MV-4-11 (cell line): ENCODE data around the gene FBXO30.

ENCODE experiments used
- DNase-seq: peaks from one replicate; lab custom pipeline; 2025; lab: John Stamatoyannopoulos, UW

The FBXO30 gene

DNA sequence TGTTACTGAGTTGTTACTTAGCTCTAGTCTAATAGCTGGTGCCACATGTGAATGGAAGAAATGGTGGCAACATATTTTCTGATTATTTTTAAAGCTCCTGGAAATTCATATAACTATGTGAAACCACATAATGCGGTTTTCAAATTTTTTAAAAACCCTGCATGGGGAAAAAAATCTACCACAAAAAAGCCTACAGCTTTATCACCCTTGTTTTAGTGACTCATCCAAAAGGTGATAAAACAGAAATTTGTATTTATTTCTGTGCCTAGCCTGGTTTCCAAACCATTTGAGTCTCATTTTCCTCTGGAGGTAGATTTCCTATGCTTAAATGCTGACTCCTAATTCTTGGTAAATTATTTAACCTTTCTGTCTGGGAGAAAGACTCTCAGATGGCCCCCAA, 5.4 kb upstream of the FBXO30 start:
- no peak for DNase-seq

DNA sequence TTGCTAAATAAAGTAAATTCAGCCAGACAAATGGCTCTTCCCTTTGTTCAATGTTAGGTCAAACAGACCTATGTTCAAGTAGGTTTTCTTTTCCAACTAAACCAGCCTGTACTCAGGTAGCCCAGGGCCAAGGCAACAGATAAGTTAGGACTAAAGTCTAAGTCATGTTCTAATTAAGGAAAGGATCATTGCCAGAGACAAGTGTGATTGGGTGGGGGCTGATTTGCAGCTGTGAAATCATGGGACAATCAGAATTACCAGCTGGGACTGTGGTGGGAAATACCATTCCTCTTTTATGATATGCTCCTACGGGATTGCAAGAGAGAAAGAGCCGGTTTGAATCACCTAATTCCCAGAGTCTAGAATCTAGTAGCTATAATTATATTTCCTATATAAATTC, 4.2 kb upstream of the FBXO30 start:
- no peak for DNase-seq

DNA sequence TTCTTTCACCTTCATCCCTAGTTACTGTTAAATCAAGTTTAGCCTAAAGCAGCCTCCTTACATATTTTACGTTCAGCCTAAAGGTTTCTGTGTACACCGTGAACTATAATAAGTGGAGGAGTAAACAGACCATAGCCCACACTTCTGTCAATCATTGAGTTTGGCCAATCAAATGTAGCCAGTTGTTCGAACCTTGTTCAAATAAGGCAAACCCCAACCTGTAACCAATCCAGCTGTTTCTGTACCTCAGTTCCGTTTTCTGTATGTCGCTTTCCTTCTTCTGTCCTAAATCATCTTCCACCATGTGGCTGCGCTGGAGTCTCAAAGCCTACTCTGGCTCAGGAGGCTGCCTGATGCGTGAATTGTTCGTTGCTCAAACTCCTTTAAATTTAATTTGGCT, 1.8 kb upstream of the FBXO30 start:
- DNase-seq = no peak

- no peak for DNase-seq
Observed at GRCh38 chr6:145815309-145816274, 997 bp upstream of the FBXO30 start.

- peak; percentile 60 for DNase-seq
Observed at GRCh38 chr6:145814035-145814500, 527 bp downstream of the FBXO30 start.

DNA sequence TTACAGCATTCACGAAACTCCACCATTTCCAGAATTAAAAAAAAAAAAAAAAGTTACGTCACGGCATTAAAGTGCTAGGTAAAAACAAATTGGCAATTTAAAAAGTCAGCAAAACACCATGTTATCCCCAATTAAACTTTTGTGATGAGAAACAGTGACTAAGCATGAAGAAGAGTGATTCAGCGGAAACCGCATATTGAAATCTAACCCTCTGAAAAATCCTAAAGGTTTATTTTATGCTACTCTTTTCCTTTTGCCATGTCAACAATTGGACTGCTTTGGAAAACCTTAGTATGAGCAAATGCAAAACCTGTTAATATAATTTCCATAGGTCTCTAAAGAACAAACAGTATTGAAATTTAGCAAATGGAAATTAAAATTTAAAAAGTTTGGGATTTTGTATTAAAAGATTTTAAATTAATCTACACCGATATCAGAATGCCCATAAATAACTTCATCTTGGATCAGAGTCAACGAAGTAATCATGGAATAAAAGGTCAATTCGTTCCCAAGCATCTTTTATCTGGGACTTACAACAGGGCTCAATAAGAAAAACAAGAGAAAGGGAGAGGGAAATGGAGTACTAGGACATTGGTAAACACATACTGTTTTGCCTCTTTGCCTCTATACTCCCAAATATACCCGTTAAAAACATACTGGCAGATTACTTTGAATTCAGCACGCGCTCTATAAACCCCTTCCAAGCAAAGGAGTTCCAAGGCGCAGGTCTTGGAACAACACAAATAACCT, 1.1 kb downstream of the FBXO30 start:
- DNase-seq = peak; percentile 60

- no peak for DNase-seq
Observed at GRCh38 chr6:145811741-145812140, 2.9 kb downstream of the FBXO30 start.

DNA sequence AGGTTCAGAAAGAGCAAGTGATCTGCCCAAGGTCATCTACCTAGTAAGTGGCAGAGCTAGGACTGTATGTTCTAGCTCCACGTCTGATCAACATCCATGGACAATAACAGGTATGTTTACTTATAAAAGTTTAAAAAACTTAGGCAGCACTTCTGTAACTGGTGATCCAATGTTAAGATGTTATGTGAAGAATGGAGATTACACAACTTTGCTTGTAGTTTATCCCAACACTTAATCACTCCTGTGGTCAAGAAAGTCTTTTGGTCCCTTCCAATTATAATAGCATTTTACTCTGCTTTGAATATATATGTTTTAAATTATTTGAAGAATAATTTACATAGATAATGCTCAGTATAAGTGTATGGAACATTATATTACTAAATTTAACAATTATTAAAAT, 4.8 kb downstream of the FBXO30 start:
- no peak for DNase-seq

DNA sequence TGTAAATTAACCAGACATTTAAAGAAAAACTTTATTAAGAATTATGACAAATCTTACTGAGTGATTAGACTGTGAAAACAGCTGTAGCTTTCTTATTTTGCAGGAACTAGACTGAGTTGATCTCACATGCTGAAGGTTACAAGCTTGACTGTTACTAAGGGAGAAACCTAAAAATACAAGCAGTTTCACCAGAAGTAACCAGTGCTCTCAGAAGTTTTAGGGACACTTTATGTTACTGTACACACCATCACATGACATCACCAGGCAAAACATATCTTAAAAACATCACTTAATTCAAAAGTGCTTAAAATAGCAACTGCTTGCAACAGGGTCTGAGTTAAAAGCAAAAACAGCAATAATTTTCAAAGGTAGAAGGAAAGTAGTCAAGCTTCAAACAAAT, 5.4 kb downstream of the FBXO30 start:
- no peak for DNase-seq

DNA sequence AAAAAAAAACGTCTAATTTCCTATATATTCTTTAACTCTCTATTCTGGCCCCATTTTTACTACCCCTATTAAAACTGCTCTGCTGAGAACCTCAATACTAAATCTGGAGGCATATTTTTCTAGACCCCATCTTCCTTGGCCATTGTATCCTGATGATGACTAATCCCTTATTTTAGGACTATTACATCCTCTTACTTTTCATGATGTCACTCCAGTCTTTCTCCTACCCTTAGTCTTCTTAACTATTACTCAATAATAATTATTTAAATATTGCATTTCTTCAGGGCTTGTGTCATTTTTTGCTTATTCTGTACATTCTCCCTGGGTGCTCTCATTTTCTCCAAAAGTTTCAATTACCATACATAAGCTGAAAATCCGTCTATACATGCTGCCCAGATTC, 6.4 kb downstream of the FBXO30 start:
- no peak for DNase-seq

GRCh38 chr6:145802141-145802540, 12.5 kb downstream of the FBXO30 start:
- no peak for DNase-seq

DNA sequence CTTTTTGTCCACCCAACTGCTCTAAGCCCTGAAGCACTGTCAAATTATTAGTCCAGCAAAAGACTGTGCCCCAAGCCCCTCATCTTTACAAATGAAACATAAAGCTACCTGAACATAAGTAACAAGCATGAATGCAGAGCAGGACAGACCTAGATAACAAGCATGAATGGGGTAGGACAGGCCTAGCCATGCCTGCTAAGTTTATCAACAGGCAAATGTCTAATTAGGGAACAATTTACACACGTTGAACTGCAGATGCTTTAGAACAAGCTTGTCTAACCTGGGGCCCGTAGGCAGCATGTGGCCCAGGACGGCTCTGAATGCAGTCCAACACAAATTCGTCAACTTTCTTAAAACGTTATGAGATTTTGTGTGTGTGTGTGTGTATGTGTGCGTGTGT, 13.6 kb downstream of the FBXO30 start:
- no peak for DNase-seq

DNA sequence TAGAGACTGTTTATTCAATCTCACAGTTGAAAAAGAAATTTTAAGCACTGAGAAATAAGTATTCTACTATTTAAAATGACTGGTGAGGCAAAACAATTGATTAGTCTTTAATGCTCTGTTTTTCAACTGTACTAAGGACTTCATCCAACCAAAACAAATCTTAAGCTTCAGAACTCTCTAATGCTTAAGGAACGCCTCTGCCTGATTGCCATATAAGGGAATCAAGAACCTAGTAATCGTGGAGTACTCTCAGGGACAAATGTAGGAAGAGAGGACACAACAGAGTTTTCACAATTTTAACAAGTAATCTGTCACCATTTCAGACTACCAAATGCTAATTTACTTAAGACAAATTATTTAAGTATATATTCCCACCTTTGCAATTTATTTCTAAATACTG, 16.1 kb downstream of the FBXO30 start:
- DNase-seq = no peak

DNA sequence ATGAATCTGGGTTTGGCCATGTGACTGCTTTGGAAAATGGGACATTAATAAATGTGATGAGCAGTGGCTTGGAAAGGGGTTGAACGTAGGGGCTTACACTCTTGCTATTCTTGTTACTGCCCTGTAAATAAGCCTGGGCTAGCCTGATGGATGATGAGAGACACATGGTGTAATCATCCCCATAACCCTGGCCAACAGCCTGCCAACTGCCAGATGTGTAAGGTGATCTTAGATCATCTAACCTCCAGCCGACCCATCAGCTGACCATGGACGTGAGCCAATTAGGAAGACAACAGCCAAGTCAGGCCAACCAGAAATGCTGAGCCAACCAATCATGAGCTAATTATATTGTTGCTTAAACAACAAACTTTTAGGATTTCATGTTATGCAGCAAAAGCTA, 25.2 kb downstream of the FBXO30 start:
- no peak for DNase-seq

DNA sequence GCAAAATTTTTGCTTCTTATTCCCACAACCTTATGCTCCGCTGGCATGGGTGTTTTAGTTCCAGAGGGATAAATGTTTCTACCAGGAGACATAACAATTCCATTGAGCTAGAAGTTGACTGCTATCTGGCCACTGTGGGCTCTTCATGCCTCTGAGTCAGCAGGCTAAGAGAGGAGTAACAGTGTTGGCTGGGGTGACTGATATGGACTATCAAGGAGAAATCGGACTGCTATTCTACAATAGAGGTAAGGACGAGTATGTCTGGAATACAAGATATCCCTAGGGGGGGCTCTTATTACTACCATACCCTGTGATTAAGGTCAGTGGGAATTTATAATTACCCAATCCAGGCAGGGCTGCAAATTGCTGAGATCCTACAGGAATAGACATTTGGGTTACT, 26.9 kb downstream of the FBXO30 start:
- no peak for DNase-seq

GRCh38 chr6:145784683-145785082, 29.9 kb downstream of the FBXO30 start:
- peak; percentile 67 for DNase-seq

GRCh38 chr6:145783796-145784195, 30.8 kb downstream of the FBXO30 start:
- peak; percentile 93 for DNase-seq

DNA sequence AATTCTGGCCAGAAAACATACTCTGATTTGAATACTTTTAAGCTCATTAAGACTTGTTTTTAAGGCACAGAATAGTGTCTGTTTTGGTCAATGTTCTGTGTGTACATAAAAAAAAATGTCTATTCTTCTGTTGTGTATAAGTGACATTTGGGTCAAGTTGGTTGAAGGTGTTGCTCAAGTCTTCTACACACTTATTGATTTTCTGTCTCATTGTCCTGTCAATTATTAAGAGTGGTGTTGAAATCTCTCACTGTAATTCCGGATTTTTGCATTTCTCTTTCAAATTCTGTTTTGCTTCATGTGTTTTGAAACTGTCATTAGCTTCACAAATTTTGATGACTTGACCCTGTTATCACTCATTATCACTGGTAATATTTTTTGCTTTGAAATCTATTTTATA, 41.7 kb downstream of the FBXO30 start:
- DNase-seq = no peak

GRCh38 chr6:145765449-145765848, 49.1 kb downstream of the FBXO30 start:
- no peak for DNase-seq

DNA sequence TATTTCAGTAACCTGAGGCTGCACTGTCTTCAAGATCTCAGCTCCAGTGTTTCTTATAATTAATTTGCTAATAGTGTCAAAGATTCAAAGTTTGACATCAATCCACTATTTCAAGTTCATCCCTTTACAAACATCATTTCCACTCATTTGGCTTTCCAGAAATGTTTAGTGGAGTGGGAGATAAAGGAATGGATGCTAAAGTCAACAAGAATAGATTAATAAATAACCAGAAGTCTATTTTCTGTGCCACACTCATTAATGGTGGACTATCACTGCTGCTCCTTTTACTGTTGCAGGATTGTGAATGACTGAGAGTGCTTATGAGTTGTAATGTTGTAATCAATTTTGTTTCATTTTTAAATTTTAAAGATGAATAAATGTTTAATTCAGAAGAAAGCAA, 50.9 kb downstream of the FBXO30 start:
- DNase-seq = no peak

GRCh38 chr6:145761584-145761983, 53.0 kb downstream of the FBXO30 start:
- no peak for DNase-seq

GRCh38 chr6:145758113-145758512, 56.5 kb downstream of the FBXO30 start:
- no peak for DNase-seq

GRCh38 chr6:145756170-145756662, 58.4 kb downstream of the FBXO30 start:
- DNase-seq = peak; percentile 96
